Uterine smooth muscle cell (primary cell): ENCODE data around the gene CREG2. TPM values are rescaled to one million over a fixed set of nuclear protein-coding genes. Genes with fewer than 3 reads are reported as not detected.

Experiments used
- total RNA-seq: library from RNA; depleted of rRNA; stranded (reverse); fragments of >200 nt; gene quantifications from 2 replicates; pipeline ENCODE4 v1.2.3, GENCODE V29; 2014

Gene CREG2, protein sequence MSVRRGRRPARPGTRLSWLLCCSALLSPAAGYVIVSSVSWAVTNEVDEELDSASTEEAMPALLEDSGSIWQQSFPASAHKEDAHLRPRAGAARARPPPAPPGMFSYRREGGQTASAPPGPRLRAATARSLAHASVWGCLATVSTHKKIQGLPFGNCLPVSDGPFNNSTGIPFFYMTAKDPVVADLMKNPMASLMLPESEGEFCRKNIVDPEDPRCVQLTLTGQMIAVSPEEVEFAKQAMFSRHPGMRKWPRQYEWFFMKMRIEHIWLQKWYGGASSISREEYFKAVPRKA
- total RNA-seq = 3.9 and 5.2 TPM in 2 replicates

GRCh38 chr2:101387151-101387834, at the start of gene CREG2:
Gene CREG2 (minus strand): TSS chr2:101387503. CDS start chr2:101387457, 46 bp downstream.

GRCh38 chr2:101308432-101309210, 78.7 kb downstream of the CREG2 start, which contains the start of gene RNF149:
Gene RNF149 (minus strand): TSS chr2:101308701. CDS start chr2:101308588, 113 bp downstream.

Other genes with a start within 250 kb of the CREG2 start
- 8.4 and 10.3 TPM in 2 replicates for gene TBC1D8, start 236.1 kb downstream of the CREG2 start, total RNA-seq
- 18.0 and 21.0 TPM in 2 replicates for gene CNOT11, start 134.6 kb downstream of the CREG2 start, total RNA-seq
- gene RNF149, start 78.8 kb downstream of the CREG2 start, total RNA-seq = 89.7 and 94.5 TPM in 2 replicates
- gene RFX8, start 87.6 kb upstream of the CREG2 start, total RNA-seq = 4.5 and 15.3 TPM in 2 replicates